ENCODE data around the gene HENMT1. TPM values are rescaled to one million over a fixed set of nuclear protein-coding genes. Genes with fewer than 3 reads are reported as not detected.
A peak's percentile ranks its signal among the peaks of the same experiment; 100 is the strongest.

HENMT1 gene
- total and polyA plus RNA-seq, 9 of the 15 experiments (the other 6 are each of a cell fraction or from before 2014, with no cell fraction given) = not detected

DNA sequence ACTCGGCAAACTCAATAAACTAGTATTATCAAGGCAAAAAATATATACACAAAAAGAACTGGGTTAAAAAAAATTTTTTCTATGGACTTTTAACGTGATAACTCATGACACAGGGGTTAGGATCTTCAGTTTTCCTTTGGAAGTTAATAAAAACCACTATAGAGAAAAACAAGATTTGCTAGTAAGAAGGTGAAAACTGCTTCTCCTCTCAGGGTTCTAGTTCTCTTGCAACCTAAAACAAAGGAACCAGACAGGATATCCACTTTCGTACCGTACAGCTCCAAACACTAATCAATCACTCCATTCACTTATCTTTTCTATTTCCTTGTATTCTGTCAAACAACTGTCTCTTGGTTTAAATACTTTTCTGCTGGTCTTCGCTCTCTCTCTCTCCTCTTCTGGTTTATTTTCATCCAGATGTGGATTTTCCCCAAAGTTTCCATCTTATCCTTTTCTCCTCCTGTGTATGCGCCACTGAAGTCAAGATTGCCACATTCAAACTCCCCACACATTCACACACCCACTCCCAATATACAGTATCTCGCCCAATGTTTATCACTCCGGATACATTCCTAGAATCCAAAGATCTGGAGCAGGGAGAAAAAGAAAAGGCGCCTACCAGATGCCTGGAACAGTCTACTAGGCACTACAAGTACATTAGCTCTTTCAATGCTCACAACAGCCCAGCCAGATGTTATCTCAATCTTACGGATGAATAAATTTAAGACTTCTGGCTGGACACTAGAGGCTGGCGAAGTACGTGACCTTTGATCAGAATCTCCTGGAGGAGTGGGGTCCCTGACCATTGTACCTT is 30.4 kb upstream of the HENMT1 start (continued):
- peak; percentile 11; the same call in 1 of the 2 replicates for TF ChIP-seq ZNF143 (CRISPR knock-in tag; IDR thresholded peaks at IDR 0.05)
- peak; percentile 8; the same call in 1 of the 2 replicates for TF ChIP-seq NCOR1 (IDR thresholded peaks at IDR 0.05)
- TF ChIP-seq FOSL1 (tag; conservative IDR thresholded peaks at IDR 0.05) = peak; percentile 32; the same call in 1 of the 2 replicates
- TF ChIP-seq, protein P1, sequence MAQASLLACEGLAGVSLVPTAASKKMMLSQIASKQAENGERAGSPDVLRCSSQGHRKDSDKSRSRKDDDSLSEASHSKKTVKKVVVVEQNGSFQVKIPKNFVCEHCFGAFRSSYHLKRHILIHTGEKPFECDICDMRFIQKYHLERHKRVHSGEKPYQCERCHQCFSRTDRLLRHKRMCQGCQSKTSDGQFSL (CRISPR knock-in tag; IDR thresholded peaks at IDR 0.05) = no peak
- TF ChIP-seq, protein P1 (tag; IDR thresholded peaks at IDR 0.05) = no peak
- TF ChIP-seq ARID1B (IDR thresholded peaks at IDR 0.05) = 0 out of 2 replicates have a peak, but pooled peaks have one; percentile 61
- peak; percentile 53 for TF ChIP-seq U2AF1 (optimal IDR thresholded peaks at IDR 0.05; ENCODE audit: low read depth, low read length)
- TF ChIP-seq NCOA2 (IDR thresholded peaks at IDR 0.05; ENCODE audit: partially characterized antibody in 2 of 2) = no peak
- peak; percentile 28; the same call in 1 of the 2 replicates for TF ChIP-seq RBFOX2 (IDR thresholded peaks at IDR 0.05; ENCODE audit: low read depth, low read length)
- TF ChIP-seq RB1 (IDR thresholded peaks at IDR 0.05; ENCODE audit: low read depth) = peak; percentile 2; the same call in 1 of the 2 replicates
- peak in 1 of 2 experiments; percentile 70; a peak in 1 of 4 replicates for TF ChIP-seq FOXA3 (CRISPR knock-in tag; conservative IDR thresholded peaks at IDR 0.05 in 1 of 2, IDR thresholded peaks at IDR 0.05 in 1 of 2)
- peak; percentile 78 for TF ChIP-seq DPF2 (IDR thresholded peaks at IDR 0.05)
- TF ChIP-seq CHD1 (IDR thresholded peaks at IDR 0.05; ENCODE audit: low read length) = no peak
- 0 out of 2 replicates have a peak, but pooled peaks have one; percentile 3 for TF ChIP-seq KAT7 (CRISPR knock-in tag; IDR thresholded peaks at IDR 0.05; ENCODE audit: borderline replicate concordance)
- no peak for TF ChIP-seq SRSF7 (optimal IDR thresholded peaks at IDR 0.05; ENCODE audit: low read depth, low read length)
- TF ChIP-seq TEAD1 (CRISPR knock-in tag; IDR thresholded peaks at IDR 0.05) = 0 out of 4 replicates have a peak, but pooled peaks of 1 of the 2 experiments have one; percentile 26
- TF ChIP-seq, protein P2, sequence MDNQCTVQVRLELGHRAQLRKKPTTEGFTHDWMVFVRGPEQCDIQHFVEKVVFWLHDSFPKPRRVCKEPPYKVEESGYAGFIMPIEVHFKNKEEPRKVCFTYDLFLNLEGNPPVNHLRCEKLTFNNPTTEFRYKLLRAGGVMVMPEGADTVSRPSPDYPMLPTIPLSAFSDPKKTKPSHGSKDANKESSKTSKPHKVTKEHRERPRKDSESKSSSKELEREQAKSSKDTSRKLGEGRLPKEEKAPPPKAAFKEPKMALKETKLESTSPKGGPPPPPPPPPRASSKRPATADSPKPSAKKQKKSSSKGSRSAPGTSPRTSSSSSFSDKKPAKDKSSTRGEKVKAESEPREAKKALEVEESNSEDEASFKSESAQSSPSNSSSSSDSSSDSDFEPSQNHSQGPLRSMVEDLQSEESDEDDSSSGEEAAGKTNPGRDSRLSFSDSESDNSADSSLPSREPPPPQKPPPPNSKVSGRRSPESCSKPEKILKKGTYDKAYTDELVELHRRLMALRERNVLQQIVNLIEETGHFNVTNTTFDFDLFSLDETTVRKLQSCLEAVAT (IDR thresholded peaks at IDR 0.05) = peak; percentile 13 to 34; a peak in 3 of 4 replicates
- TF ChIP-seq ZNF3 (CRISPR knock-in tag; IDR thresholded peaks at IDR 0.05) = 0 out of 2 replicates have a peak, but pooled peaks have one; percentile 51
- 0 out of 2 replicates have a peak, but pooled peaks have one; percentile 20 for TF ChIP-seq ERF (CRISPR knock-in tag; IDR thresholded peaks at IDR 0.05)
- TF ChIP-seq, protein P3, sequence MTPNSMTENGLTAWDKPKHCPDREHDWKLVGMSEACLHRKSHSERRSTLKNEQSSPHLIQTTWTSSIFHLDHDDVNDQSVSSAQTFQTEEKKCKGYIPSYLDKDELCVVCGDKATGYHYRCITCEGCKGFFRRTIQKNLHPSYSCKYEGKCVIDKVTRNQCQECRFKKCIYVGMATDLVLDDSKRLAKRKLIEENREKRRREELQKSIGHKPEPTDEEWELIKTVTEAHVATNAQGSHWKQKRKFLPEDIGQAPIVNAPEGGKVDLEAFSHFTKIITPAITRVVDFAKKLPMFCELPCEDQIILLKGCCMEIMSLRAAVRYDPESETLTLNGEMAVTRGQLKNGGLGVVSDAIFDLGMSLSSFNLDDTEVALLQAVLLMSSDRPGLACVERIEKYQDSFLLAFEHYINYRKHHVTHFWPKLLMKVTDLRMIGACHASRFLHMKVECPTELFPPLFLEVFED (CRISPR knock-in tag; conservative IDR thresholded peaks at IDR 0.05) = peak; percentile 18; the same call in 1 of the 2 replicates
- no peak; the same call in 1 of the 2 replicates for TF ChIP-seq LEF1 (IDR thresholded peaks at IDR 0.05)
- 0 out of 2 replicates have a peak, but pooled peaks have one; percentile 7 for TF ChIP-seq BRD4 (IDR thresholded peaks at IDR 0.05)
- TF ChIP-seq ZNF778 (CRISPR knock-in tag; IDR thresholded peaks at IDR 0.05) = peak; percentile 7; the same call in 1 of the 2 replicates
- TF ChIP-seq TBL1XR1 (IDR thresholded peaks at IDR 0.05; ENCODE audit: low read length in 2 of 2) = 0 out of 4 replicates have a peak, but pooled peaks of 1 of the 2 experiments have one; percentile 14
